ENCODE measurements around the gene PSMD12.

DNA sequence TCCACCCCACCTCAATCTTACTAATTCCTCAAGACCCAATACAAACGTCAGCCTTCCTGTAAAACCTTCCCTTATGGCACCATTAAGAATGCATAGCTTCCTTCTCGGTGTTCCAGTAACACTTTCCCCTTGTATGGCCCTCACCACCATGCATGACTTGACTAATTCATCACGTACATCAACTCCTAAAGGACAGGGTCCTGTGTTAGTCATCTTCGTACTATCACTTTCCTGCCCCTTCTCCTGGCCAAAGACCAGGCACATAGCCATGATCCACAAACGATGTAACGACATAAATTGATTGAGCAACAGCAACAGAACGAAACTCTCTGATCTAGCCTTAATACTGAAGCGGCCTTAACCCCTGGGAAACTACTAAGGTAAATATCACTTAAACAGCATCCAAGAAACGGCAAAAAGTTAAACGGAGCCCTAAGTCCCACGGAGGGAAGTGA is 612 bp downstream of the PSMD12 start:
- no peak for TF ChIP-seq POLR2AphosphoS5 (IDR thresholded peaks at IDR 0.05; ENCODE audit: insufficient read depth, low read depth, low read length)
- TF ChIP-seq, protein P1, sequence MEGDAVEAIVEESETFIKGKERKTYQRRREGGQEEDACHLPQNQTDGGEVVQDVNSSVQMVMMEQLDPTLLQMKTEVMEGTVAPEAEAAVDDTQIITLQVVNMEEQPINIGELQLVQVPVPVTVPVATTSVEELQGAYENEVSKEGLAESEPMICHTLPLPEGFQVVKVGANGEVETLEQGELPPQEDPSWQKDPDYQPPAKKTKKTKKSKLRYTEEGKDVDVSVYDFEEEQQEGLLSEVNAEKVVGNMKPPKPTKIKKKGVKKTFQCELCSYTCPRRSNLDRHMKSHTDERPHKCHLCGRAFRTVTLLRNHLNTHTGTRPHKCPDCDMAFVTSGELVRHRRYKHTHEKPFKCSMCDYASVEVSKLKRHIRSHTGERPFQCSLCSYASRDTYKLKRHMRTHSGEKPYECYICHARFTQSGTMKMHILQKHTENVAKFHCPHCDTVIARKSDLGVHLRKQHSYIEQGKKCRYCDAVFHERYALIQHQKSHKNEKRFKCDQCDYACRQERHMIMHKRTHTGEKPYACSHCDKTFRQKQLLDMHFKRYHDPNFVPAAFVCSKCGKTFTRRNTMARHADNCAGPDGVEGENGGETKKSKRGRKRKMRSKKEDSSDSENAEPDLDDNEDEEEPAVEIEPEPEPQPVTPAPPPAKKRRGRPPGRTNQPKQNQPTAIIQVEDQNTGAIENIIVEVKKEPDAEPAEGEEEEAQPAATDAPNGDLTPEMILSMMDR (IDR thresholded peaks at IDR 0.05; ENCODE audit: extremely low read depth in 1 of 2, insufficient read depth in 1 of 2, low read depth in 1 of 2, low read length in 2 of 2), result no peak
- no peak for TF ChIP-seq EZH2 (IDR thresholded peaks at IDR 0.05; ENCODE audit: borderline replicate concordance, low read depth, low read length, severe bottlenecking)
